GM18873 (cell line): Measurements from ENCODE around the gene PPIB.

Source experiments
- ATAC-seq: cut with Tn5 transposase; IDR thresholded peaks from one replicate; pipeline ENCODE4 v1.9.1; 2021; ENCODE audit warnings: mild to moderate bottlenecking, moderate library complexity, moderate number of reproducible peaks; ENCODE audit not compliant: unreplicated experiment, low FRiP score

The PPIB gene

GRCh38 chr15:64158363-64159134 is 4.3 kb downstream of the PPIB start:
- no peak for ATAC-seq

- no peak for ATAC-seq
Measured at GRCh38 chr15:64157599-64158125, 5.2 kb downstream of the PPIB start.

GRCh38 chr15:64156652-64157331 is 6.0 kb downstream of the PPIB start:
- ATAC-seq = no peak

GRCh38 chr15:64155802-64156651 is 6.8 kb downstream of the PPIB start:
- no peak for ATAC-seq

- peak; percentile 45 for ATAC-seq
Measured at GRCh38 chr15:64153480-64154367, 9.1 kb downstream of the PPIB start.

- peak; percentile 17 for ATAC-seq
Measured at GRCh38 chr15:64152507-64153387, 10.1 kb downstream of the PPIB start.

DNA sequence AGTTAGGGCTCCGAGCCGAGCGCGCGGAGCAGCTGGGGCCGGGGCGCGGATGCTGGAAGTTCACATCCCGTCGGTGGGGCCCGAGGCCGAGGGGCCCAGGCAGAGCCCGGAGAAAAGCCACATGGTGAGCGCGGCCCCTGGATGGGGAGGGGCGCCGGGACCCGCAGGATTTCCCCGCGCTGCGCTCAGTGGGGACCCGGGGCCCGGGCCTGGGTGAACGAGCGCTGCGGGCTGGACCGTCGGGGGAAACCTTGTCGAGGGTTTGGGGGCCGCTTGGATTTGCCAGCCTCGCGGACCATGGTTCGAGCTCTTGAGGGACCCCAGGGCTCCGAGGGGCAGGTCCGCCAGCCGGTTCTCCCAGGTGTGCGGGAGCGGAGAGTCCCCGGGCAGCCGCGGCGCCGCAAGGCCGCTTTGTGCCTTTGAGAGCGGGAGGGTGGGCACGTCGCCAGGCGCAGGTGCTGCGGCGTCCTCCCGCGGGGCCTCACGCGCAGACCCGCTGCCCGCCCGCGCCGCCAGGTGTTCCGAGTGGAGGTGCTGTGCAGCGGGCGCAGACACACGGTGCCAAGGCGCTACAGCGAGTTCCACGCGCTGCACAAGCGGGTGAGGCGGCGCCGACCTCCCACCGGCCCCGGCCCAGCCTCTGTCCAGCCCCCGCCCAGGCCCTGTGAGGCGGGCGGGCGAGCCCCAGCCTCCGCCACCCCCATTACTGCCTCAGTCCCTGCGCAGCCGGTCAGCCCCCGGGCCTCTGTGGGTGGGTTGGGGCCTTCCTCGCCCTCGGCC is 10.9 kb downstream of the PPIB start, which contains the start of gene SNX22:
TSS of gene SNX22 (plus strand) at position 5 of the 780 bp plus-strand sequence. CDS start at position 50, 45 bp downstream.
- ATAC-seq = no peak

GRCh38 chr15:64149893-64150578 is 12.8 kb downstream of the PPIB start:
- ATAC-seq = no peak

DNA sequence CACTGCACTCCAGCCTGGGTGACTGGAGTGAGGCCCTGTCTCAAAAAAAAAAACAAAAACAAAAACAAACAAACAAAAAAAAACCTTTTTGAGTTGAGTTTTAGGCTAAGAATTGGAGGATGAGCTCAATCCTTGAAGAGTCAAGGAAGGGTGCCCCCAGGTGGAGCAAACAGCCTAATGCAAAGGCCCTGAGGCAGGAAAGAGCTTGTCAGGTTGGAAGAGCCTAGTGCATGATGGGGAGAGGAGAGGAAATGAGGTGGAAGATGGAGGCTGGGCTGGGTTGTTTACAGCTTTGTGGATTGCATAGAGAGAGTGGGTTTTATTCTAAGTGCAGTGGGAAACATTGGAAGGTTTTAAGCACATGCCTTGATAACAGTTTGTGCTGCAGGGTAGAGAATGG is 13.4 kb downstream of the PPIB start:
- ATAC-seq = no peak

- ATAC-seq = no peak
Measured at GRCh38 chr15:64148581-64148980, 14.2 kb downstream of the PPIB start.

DNA sequence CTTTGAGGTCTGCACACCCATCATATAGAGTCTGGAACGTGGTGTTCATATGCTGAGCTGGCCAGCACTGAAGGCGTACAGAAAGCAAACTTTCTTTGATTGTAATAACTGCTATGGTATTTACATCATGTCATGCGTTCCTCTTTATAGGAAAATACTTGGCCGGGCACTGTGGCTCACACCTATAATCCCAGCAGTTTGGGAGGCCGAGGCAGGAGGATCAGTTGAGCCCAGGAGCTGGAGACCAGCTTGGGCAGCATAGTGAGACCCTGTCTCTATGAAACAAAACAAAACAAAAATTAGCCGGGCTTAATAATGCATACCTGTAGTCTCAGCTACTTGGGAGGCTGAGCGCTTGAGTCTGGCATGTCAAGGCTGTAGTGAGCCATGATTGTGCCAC is 14.7 kb downstream of the PPIB start:
- no peak for ATAC-seq

GRCh38 chr15:64146885-64147681 is 15.7 kb downstream of the PPIB start:
- ATAC-seq = no peak

DNA sequence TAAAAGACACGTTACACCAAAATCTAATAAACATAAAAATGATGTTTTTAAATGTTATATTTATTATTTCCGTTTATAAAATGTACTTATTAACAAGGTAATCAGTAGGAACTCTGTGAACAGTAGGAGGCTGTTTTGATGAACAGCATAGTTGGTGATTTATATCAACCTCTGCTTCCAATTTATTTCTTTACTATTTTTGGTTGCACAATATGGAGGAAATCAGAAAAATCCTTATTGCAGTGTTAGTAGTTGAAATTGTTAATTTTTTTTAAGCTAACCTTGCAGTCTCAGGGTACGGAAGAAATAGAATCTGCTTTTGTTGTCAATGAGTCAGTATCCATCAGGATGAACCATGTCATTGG is 16.3 kb downstream of the PPIB start:
- ATAC-seq = no peak

GRCh38 chr15:64146041-64146440 is 16.8 kb downstream of the PPIB start:
- no peak for ATAC-seq

- ATAC-seq = peak; percentile 60
Measured at GRCh38 chr15:64144565-64145281, 18.1 kb downstream of the PPIB start.

DNA sequence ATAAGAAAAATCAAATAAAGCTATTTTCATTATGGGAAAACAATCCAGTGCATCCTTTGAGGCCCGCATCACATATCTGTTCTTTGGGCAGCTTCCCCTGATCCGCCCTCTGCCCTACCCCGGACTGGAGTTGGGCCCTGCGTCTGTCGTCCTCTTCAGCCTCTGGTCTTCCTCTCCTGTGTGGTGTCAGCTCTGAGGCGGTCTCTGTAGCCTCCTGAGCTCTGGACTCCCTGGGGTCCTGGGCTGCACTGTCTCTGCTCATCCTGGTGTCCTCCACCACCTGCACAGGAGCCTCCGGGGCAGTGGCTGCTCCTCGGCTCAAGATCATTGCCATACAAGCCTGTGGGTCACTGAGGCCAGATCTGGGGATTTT is 18.6 kb downstream of the PPIB start:
- ATAC-seq = peak; percentile 24
